Measurements from ENCODE around the gene THNSL1.

DNA sequence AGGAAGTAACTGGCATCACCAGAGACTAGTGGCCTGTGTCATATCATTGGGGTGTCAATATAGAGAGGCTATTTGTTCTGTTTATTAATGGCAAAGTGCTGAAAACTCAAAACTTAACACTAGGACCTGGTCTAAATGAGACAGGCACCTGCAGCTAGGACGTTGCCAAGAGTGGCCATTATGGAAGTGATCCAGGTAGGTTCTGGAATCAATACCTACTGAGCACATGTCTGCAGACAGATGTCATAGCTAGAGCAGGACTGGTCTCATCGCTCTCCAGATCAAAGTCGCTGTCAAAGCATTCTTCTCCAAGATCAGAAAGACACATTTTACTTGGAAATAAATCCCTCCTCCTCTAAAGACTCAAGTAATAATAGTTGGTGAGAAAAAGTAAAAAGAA, 40.3 kb downstream of the THNSL1 start:
- TF ChIP-seq CTCF (conservative IDR thresholded peaks at IDR 0.05) (no peak), ZFX (IDR thresholded peaks at IDR 0.05) (no peak)
